Smooth muscle cell of the brain vasculature (primary cell): ENCODE results near the gene SLC43A2.
A peak's percentile ranks its signal among the peaks of the same experiment; 100 is the strongest.
"Not testable (repeated sequence)": the region's sequence is repeated elsewhere in the genome, so short reads cannot be mapped to it uniquely, and the experiment has no call there.

Source experiments
- DNase-seq: peaks from one replicate; pipeline ENCODE4 v3.0.0-alpha.2; 2012; ENCODE audit warnings: low read depth, low spot score

Gene SLC43A2

DNA sequence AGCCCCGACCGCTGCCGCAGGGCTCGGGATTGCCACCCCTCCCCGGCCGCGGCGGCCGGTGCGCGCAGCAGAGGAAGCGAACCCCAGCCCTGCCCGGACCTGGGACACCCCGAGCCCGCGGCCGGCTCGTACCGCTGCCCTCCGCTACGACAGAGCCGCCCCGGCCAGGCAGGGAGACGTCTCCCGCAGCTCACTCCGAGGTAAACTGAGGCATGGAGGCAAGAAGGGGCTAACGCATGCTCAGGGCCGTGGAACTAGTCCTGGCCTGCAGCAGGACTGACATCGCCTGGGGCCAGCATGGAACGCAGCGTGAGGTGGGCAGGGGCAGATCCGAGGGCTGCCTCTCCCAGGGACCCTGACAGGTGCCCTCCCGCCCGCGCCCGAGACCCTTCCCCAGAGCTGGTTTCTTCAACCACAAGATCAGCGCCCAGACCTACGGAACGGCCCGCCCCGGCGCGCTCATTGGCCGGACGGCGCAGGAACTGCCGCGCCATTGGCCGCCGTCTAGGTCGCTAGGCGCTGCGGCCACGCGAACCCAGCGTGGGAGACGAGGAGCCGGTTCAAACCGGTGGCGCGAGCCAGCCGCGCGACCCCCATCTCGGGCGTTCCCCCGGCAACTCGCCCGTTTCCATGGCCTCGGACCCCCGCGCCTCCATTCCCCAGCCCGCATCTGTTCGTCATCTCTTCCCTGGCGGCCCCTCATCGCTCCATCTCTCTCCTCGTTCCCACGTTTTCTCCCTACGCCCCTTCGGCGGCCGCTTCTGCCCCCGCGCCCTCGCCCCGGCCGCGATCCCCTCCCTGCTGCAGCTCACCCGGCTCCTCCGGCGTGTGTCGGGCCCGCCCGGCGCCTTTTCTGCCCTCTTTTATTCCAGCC is at the start of gene SLC43A2:
Gene SLC43A2, minus strand, starts transcription at position 853 of the 874 bp plus-strand sequence. CDS start 960 bp downstream, outside the sequence.
- peak; percentile 35 for DNase-seq

DNA sequence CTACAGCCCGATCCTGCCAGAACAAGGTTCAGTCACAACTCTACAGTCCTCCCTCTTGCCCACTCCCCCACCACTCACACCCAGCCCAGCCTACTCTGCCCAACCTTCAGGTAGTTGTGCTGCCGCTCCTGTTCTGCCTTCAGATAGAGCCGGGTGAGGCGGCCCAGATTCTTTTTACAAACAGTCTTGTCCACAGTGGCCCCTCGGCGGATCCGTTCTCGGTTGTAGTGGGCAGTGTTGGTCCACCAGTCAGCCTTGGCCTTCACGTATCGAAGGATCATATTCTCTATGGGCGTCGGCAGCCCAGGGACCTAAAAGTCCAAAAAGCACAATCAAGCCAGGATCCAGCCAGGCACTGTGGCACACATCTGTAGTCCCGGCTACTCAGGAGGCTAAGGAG is 47.8 kb upstream of the SLC43A2 start:
- no peak for DNase-seq

DNA sequence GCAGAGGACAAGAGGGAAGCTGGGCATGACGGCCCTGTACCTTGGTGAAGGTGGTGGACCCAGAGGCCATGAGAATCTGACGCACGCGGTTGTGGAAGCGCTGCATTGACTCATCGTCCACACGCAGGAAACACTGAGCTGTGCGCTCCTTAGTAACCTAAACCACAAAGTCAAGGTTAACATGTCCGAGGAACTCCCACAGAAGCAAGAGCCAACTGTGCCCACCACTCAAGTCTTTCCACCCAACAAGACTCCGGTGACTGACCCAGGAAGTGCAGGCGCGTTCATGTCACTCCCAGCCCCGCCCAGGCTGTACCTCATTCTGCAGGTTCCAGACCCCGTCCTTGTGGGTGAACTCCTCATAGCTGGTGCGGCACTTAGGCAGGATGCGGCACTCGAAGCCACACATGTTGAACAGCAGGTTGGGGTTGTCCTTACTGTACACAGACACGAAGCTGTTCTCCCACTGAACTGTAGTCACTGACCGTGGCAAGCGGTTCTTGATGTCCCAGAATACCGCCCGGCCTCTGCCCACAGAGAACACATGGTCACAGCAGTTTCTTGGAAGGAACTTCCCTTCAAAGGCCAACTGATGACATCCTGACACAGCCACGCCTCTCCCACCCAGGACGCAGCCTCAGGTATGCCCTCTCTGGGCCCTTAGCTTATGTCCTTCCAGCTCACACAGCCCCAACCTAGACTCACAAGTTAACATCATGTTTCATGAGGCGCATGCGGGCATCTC is 44.6 kb upstream of the SLC43A2 start:
- DNase-seq: no peak

DNA sequence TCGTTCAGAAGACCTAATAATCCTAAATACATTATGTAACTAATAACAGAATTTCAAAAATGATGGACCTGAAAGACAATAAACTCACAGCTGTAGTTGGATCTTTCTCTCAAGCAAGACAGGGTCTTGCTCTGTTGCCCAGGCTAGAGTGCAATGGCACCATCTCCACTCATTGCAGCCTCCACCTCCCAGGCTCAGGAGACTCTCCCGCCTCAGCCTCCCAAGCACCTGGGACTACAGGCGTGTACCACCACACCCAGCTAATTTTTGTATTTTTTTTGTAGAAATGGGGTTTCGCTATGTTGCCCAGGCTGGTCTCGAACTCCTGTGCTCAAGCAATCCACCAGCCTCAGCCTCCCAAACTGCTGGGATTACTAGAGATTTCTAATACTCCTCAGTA is 35.3 kb upstream of the SLC43A2 start:
- DNase-seq: not testable (repeated sequence)

DNA sequence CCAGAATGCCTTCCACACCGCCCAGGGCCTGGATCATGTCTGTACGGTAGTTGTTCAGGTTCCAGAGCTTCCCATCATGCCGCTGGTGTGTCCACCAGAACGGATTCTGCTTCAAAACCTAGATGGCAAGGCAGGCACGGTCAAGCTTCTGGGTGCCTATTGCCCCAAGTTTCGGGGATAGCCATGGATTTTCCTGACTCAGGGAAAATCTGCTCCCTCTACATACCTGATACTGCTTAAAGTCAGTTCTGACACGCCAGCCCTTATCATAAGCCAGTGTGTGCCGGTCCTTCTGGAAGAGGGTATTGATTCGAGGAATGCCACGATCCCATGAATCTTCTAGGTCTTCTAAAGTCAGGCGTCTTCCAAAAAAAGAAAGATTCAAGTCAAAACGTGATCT is 32.4 kb upstream of the SLC43A2 start:
- no peak for DNase-seq

DNA sequence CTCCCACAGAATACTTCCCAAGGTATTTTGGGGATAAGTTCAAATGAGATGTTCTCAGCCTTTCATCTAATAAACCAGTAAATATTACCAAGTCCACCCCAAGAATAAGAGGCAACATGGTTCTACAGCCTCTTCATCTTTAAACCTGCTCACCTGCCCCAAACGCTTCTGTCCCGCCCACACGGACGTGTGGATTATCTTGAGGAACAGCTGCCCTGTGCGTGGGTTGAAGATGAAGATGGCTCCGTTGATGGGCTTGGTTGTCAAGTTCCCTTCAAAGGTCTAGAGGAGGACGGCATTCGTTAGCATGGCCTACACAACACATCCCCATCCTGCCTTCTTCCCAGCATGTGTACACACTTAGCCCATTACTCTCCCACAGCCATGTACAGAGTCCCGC is 29.5 kb upstream of the SLC43A2 start:
- DNase-seq: no peak

DNA sequence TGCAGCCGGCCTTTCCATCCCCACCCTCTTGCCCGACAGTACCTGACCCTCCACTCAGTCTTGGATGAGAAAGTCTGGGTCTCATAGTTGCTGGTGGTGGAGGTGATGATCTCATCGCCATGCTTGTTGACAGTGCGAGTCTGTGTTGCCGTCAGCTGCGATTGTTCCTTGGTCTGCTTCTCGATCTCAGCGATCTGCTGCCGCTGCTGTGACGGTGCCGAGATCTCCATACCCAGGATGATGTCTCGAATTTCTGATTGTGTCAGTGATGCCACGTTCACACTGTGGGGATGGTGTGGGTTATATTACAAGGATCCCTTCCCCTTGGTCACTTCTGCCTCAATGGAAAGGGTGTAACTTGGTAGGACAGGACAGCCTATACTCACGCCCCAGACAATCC is 25.1 kb upstream of the SLC43A2 start:
- DNase-seq: no peak

DNA sequence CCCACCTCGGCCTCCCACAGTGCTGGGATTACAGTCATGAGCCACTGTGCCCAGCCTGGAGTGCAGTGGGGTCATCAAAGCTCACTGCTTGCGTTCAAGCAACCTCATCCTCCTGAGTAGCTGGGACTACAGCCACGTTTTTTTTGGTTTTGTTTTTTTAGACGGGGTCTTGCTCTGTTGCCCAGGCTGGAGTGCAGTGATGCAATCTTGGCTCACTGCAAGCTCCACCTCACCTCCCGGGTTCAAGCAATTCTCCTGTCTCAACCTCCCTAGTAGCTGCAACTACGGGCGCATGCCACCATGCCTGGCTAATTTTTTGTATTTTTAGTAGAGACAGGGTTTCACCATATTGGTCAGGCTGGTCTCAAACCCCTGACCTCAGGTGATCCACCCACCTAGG is 24.2 kb upstream of the SLC43A2 start:
- not testable (repeated sequence) for DNase-seq

DNA sequence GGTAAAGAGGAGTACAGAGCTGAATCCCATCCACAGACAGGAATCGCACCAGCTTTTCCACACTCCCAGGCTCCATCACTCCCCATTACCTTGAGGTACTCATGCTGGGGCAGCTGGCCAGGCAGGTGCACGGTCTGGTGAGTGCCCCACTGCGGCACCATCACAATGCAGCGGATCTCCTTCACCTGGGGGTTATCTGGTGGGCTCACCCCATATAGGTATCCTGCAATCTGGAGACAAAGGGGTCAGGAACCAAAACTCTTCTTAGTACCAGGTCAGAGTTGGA is 22.9 kb upstream of the SLC43A2 start:
- DNase-seq: no peak

DNA sequence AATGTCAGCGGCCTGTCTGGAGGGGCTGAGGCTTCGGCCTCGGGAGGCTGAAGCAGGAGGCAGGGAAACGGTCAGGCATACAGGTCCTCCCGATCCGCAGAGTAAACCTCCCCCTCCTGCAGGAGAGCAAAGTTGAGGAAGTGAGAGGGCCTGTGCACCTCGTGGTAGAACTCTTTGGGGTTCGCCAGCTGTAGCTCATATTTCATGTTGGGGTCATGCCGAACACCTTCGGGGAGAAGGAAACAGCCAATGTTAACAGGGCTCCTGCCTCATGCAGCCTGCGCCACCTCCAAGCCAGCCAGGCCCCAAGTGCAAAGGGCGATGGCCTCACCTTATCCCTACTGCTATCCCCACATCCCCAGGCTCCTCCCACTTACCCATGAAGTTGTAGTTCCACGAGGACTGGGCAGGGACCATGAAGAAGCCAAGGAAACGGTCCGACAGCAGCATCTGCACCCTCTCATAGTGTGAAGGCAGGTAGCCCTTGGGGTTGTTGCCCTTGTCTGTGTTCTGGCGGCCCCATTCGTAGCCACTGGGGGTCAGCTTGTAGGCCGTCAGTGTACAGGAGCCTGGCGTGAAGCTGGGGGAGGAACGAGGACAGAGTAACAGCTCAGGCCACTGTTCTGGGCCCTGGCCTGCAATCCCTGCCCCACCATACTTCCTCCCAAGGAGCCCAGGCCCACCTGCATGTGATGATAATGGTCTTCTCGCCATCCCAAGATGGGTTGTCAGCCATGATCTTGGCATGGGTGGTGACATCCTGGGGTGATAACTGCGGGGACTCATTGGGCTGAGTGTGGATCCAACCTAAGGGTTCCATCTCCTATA is 22.3 kb upstream of the SLC43A2 start:
- no peak for DNase-seq

DNA sequence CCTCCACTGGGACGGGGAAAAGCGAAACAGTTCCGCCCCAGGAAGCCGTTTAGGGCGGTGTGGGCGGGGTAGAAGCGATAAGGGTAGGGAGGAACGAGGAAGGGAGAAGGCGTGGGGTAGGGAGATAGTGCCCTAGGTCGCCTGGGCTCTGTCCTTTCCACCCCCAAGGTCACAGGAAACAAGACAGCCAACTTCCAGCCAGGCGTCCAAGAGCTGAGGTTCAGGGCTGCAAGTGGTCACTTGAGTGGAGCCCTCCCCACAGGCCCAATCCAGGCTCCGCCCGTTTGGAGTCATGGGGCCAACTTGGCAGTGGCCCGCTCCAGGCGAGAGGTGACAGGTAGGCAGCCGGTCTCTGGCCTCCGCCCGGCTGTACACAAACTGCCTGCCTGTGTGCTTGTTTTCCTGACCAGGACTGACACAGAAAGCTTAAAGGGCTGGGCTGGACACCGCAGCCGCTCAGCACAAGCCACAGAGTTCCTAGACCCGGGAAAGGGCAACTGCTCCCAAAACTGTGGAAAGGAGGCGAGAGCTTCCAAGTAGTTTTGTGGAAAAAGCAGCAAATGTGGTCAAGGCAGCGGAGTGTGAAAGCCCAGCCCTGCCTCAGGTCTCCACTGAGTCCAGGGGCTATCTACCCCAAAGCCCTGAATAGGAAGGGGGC is 21.3 kb upstream of the SLC43A2 start, which contains the start of gene RILP:
Gene RILP, minus strand, starts transcription at position 23 of the 658 bp plus-strand sequence. CDS start 62 bp downstream, outside the sequence.
- no peak for DNase-seq

DNA sequence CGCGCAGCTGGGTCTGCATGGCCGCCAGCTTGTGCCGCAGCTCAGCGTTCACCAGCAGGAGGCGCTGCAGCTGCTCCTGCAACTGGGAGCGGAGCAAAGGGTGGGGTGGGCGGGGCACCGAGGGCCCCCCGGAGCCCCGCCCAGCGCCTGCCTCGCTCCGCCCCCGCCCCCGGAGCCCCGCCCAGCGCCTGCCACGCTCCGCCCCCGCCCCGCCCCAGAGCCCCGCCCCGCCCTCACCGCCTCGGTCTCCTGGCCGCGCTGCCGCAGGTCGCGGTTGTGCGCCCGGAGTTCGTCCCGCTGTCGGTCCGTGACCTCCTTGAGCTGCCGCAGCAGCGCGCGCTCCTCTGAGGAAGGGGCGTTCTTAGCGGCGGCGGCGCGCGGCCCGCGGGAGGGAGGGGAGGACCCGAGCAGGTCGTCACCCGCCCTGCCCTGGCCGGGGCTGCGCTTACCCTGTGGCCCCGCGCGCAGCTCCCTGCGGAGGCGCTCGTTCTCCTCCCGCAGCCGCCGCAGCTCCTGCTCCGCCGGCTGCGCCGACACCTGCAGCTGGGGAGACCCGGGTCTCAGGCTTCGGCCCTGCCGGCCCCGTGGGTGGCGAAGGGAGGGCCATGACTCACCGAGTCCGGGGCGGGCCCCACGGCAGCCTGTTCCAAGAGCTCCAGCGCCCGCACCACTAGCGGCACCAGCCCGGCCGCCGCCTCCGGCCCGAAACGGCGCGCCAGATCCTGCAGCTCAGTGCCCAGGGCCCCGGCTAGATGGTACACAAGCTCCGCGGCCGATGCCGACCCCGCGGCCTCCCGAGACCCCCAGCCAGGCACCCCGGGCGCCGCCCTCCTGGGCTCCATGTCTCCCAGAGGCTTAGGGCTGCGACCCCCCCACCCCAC is 20.6 kb upstream of the SLC43A2 start:
- DNase-seq: peak; percentile 83

DNA sequence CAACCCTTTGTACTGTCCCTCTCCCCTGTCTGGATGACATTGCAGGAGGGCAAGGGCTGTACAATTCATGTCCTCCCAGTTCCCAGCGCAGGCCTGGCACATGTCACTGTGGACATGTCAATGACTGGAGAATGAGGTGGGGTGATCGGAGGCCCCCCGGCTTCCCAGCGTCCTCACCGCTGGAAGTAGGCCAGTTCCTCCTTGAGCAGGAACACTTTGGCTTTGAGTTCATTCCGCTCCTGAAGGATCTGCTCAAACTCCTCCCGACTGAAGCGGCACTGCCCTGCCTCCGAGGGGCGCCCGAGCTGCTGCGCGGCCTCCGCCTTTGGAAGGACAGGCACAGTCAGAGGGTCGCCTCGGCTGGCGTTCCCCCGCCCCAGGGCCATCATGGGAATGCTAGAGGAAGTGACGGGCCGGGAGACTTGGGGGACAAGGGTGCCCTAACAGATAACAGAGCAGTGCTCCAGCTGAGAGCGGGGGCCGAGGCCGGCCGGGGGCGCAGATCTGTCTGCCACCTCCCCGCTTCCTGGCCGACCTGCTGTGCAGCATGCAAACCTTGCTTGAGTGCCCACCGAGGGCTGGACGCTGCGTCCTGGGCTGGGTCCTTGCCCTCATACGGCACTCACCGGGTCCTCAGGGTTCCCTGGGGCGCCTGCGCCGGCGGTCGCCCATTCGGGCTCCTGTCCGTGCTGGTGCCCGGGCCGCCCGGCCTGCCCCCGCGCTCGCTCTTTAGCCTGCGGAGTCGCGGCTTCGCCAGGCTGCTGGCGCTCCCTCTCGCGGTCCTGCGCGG is 19.7 kb upstream of the SLC43A2 start:
- DNase-seq: no peak

DNA sequence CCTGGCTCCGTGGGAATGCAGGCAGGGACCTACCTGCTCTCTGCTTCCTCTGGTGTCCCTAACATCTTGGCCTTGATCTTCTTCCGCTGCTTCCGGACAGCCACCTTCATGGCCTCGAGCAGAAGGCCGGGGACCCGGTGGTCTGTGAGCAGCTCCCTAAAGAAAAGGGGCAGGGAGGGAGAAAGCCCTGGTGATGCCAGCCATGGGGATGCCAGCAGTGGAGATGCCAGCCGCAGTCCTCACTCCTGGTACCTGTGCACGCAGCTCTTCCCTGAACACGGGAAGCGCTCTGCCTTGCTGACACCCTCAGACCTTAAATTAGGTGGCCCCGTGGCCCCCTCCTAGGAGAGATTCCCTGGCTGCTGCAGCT is 19.2 kb upstream of the SLC43A2 start:
- no peak for DNase-seq

DNA sequence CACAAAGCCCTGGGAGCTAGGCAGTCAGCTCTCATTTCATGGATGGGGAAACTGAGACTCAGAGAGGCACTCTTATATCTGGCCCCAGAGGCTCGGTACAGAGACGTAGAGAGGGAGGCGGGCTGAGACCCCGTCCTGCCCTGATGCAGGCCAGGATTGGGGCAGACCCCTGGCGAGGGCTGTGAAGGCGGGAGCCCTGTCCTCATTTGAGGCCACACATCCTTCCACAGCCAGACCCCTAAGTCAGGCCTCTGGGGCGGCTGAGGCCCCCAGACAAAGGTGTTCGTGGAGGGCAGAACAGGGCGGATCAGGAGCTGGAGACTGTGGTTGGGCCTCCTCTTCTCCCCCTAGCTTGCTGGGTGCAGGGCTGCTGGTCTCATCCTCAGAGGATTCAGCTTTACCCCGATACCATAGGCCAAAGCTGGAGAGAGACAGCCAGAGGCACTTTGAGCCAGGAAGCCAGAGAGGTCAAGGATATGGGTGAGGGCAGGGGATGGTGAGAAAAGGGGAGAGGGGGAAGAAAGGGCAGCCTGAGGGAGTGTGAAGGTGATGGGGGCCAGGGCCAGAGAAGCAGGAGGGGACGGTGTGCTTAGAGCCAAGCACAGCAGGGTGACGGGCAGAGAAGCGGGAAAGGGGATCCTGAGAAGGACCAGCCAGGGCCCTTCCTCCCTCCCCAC is 17.7 kb upstream of the SLC43A2 start:
- DNase-seq: no peak

DNA sequence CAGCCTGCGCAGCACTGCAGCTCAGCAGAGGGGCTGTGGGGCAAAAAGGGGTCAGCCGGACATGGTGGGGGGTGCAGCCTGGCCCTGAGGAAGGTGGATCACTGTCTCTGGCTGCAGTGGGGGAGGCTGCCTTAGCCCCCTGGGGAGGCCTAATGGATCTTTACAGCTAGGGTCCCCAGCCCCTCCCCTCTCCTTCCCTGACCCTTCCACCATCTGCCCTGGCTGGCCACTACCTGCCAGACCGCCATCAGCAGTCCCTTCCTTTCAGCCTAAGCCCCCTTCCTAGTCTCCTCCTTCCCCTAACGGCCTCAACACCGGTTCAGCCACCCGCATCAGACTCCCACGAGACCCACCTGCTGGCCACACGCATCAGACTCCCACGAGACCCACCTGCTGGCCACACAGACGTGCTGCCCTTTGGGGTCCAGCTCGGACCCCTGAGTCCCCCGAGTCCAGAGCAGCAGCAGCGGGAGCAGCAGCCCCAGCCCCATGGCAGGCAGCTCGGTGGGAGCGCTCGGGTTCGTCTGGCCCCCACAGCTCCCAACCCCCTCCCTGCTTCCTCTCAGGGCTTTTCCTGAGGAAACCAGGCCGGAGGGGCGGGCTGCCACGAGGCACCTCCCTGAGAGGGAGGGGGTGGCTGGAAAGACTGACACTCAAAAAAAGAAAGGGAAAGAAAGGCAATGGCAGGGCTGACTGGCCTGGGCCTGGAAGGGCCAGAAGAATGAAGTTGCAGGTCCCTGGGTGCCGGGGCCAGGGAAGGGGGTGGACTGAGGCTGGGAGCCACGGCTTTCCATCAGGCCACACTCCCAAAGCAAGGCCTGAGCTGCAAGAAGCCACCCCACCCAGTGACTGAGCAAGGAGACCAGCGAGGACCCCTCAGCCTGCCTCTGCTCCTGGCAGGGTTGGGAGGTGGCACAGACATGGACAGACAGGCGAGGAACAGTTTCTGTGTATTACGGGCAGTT is 16.9 kb upstream of the SLC43A2 start, which contains the start of gene SCARF1:
Gene SCARF1, minus strand, starts transcription at position 526 of the 965 bp plus-strand sequence. Its CDS starts 35 bp downstream, at position 491.
- no peak for DNase-seq

DNA sequence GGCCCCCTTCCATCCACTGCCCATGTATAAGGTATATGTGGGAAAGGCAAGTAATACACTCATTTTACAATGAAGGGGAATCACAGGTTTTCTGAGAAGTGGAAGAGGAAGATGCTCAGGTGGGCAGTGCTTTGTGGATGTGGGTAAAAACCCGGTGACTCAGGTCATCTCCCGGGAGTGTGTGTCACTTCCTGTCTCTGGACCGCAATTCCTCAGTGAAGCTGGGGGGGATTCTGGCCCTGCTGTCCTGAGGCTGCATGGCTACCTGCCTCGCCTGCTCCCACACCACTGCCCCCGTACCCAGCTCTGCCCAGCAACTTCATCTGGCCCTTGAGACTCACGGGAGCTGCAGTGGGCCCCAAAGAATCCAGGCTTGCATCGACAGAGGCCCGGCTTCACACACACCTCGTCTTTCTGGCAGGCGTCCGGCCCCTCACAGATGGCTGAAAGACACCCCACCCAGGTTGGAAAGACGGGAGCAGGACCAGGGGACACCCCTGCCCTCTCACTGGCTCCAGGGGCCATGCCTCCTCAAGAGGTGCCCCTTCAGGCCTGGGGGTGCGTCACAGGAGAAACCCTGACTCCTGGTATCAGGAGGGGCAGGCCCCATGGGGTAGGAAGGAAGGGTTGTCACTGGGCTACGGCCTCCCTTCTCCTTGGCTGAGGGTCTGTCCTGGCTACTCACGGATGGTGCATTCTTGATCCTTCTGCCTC is 16.0 kb upstream of the SLC43A2 start:
- no peak for DNase-seq
